Endothelial cell of umbilical vein (primary cell): Measurements from ENCODE around the gene LRP1B. TPM values are rescaled to one million over a fixed set of nuclear protein-coding genes. Genes with fewer than 3 reads are reported as not detected.

Source experiments
- BruUV-seq: library from RNA; stranded (reverse); fragments of 400-500 nt; replicated peaks from 2 replicates; lab custom pipeline; 2021; lab: Mats Ljungman, UMichigan
- CTCF ChIA-PET: fragments of 300-600, 350-600 bp; sonication (Branson Sonifier 250); formaldehyde crosslinking; loops from one replicate; lab custom pipeline; 2021; ENCODE audit warnings: antibody characterized with exemption, inconsistent platforms; lab: Charles Lee
- POLR2A ChIA-PET: fragments of 300-600, 350-600 bp; sonication (Branson Sonifier 250); formaldehyde crosslinking; loops from one replicate; lab custom pipeline; 2021; ENCODE audit warnings: antibody characterized with exemption, inconsistent platforms; lab: Charles Lee
- DNase-seq: peaks from one replicate; pipeline ENCODE4 v3.0.0-alpha.2; 2011; ENCODE audit warnings: low read depth, low spot score
- FAIRE-seq: peaks from 2 replicates; lab custom pipeline; 2011; peaks lifted over from hg19 to GRCh38; lab: Jason Lieb, UNC
- H2AFZ ChIP-seq: 2 replicates; pipeline ENCODE4 v1.6.0; 2012; ENCODE audit warnings: low read depth, low read length, control low read depth, inconsistent platforms
- H3K27ac ChIP-seq: 2 replicates; pipeline ENCODE4 v1.5.1; 2011; ENCODE audit warnings: low read depth, mild to moderate bottlenecking, control low read depth, low read length, moderate library complexity; ENCODE audit not compliant: insufficient read depth
- H3K27me3 ChIP-seq, 2 experiments: 2 replicates each; pipeline versions ENCODE4 v1.6.0 to v1.6.1; 2011; ENCODE audit warnings: low read length in 2 of 2, mixed read lengths in 1 of 2; ENCODE audit not compliant: control insufficient read depth in 2 of 2, insufficient read depth in 2 of 2
- H3K36me3 ChIP-seq, 2 experiments: 2 replicates in 1 of 2; 3 replicates in 1 of 2; pipeline ENCODE4 v1.5.1; 2011; ENCODE audit warnings: low read length in 2 of 2, mild to moderate bottlenecking in 1 of 2, moderate library complexity in 1 of 2; ENCODE audit not compliant: control insufficient read depth in 2 of 2, insufficient read depth in 2 of 2; ENCODE audit errors: extremely low read depth in 1 of 2
- H3K4me1 ChIP-seq: 3 replicates; pipeline ENCODE4 v1.5.1; 2011; ENCODE audit warnings: mild to moderate bottlenecking, low read length; ENCODE audit not compliant: control insufficient read depth, insufficient read depth; ENCODE audit errors: extremely low read depth
- H3K4me2 ChIP-seq: 2 replicates; pipeline ENCODE4 v1.6.1; 2011; ENCODE audit warnings: low read length, control low read depth, mixed read lengths; ENCODE audit not compliant: insufficient read depth
- H3K4me3 ChIP-seq, 3 experiments: fragments of 200-600 bp in 1 of 3; sonication (generic), shearing (Covaris generic) in 1 of 3; replicated peaks in 1 of 3; 2 replicates each; pipeline ENCODE4 v1.5.1; 2011 to 2016; ENCODE audit warnings: control low read depth in 3 of 3, low read length in 3 of 3, mild to moderate bottlenecking in 2 of 3, inconsistent platforms in 1 of 3, low read depth in 1 of 3, moderate library complexity in 1 of 3; ENCODE audit not compliant: insufficient read depth in 1 of 3
- H3K79me2 ChIP-seq: 2 replicates; pipeline ENCODE4 v1.6.0; 2012; ENCODE audit warnings: low read length, inconsistent platforms; ENCODE audit not compliant: control insufficient read depth, insufficient read depth
- H3K9ac ChIP-seq: replicated peaks from 2 replicates; pipeline ENCODE3; 2011; ENCODE audit warnings: low read length, control low read depth; ENCODE audit not compliant: insufficient read depth; ENCODE audit errors: extremely low read depth
- H3K9me1 ChIP-seq: replicated peaks from 3 replicates; pipeline ENCODE4 v1.6.0; 2011; ENCODE audit warnings: mild to moderate bottlenecking, low read length; ENCODE audit not compliant: control insufficient read depth, insufficient read depth; ENCODE audit errors: extremely low read depth
- H3K9me3 ChIP-seq: replicated peaks from 2 replicates; pipeline ENCODE4 v1.5.1; 2012; ENCODE audit warnings: low read length, inconsistent platforms; ENCODE audit not compliant: control insufficient read depth, insufficient read depth
- H4K20me1 ChIP-seq: replicated peaks from 2 replicates; pipeline ENCODE3; 2011; ENCODE audit warnings: mild to moderate bottlenecking, low read length; ENCODE audit not compliant: control insufficient read depth, insufficient read depth; ENCODE audit errors: extremely low read depth
- EZH2 ChIP-seq: IDR thresholded peaks from 2 replicates; pipeline ENCODE4 v1.6.1; 2012; ENCODE audit warnings: borderline replicate concordance, low read depth, mild to moderate bottlenecking, moderate library complexity, low read length, inconsistent platforms; ENCODE audit not compliant: severe bottlenecking
- FOS ChIP-seq: IDR thresholded peaks from 2 replicates; pipeline ENCODE4 v1.6.1; 2011; ENCODE audit warnings: mild to moderate bottlenecking, low read length, moderate library complexity, borderline replicate concordance; ENCODE audit not compliant: insufficient read depth
- GATA2 ChIP-seq: IDR thresholded peaks from 2 replicates; pipeline ENCODE4 v1.7.0; 2011; ENCODE audit warnings: low read depth, mild to moderate bottlenecking, moderate library complexity, mixed read lengths, low read length; ENCODE audit not compliant: insufficient read length, insufficient read depth
- JUN ChIP-seq: IDR thresholded peaks from 2 replicates; pipeline ENCODE4 v1.6.1; 2011; ENCODE audit warnings: borderline replicate concordance, low read depth; ENCODE audit not compliant: insufficient read length, insufficient read depth
- MYC ChIP-seq: IDR thresholded peaks from one replicate; pipeline ENCODE4 v1.6.1; 2011; ENCODE audit warnings: mild to moderate bottlenecking, low read depth, low read length
- POLR2A ChIP-seq: IDR thresholded peaks from 2 replicates; pipeline ENCODE4 v1.6.1; 2012; ENCODE audit warnings: low read depth, mild to moderate bottlenecking, control low read depth, low read length
- POLR2AphosphoS5 ChIP-seq: IDR thresholded peaks from 2 replicates; pipeline ENCODE4 v1.6.1; 2012; ENCODE audit warnings: low read depth, mild to moderate bottlenecking, control low read depth, low read length, moderate library complexity; ENCODE audit not compliant: insufficient read depth
- dilution Hi-C: fragments of 300-500 bp; cut with MboI; formaldehyde crosslinking; loops from one replicate; pipeline ENCODE4 v1.15.0; 2019; ENCODE audit warnings: low sequenced_read_pairs; ENCODE audit not compliant: extremely low pct_ligation_motif_present
- intact Hi-C: fragments of 100-400 bp; cut with micrococcal nuclease; formaldehyde crosslinking; loops from one replicate; pipeline ENCODE4 v1.10.0; 2022
- polyA plus RNA-seq, 4 experiments: library from polyadenylated mRNA; depleted of rRNA in 3 of 4; stranded (reverse) in 3 of 4; unstranded in 1 of 4; fragments of >200 nt; gene quantifications; 2 replicates each; pipeline versions ENCODE4 v1.2.1 to v1.2.3, GENCODE V29; 2011 to 2012; ENCODE audit warnings: missing spikeins in 1 of 4
- total RNA-seq: library from RNA; stranded (reverse); gene quantifications from 2 replicates; pipeline ENCODE4 v1.2.3, GENCODE V29; 2021
- TF ChIP-seq, protein P1 (sequence below), 2 donors: IDR thresholded peaks; 1 replicate in 1 of 2; 2 replicates in 1 of 2; pipeline ENCODE4 v1.5.1; 2011; ENCODE audit warnings: low read length in 2 of 2, mild to moderate bottlenecking in 2 of 2, moderate library complexity in 2 of 2, control low read depth in 1 of 2, inconsistent platforms in 1 of 2, low read depth in 1 of 2; ENCODE audit not compliant: insufficient read depth in 1 of 2; ENCODE audit errors: extremely low read depth in 1 of 2
- TF ChIP-seq, protein P2 (sequence below): IDR thresholded peaks from 2 replicates; pipeline ENCODE4 v1.6.1; 2011; ENCODE audit not compliant: insufficient read depth, insufficient read length

The LRP1B gene
- total and polyA plus RNA-seq, 2 donors (not counting 3 experiments of a cell fraction or from before 2014, with no cell fraction given): 0.03 to 0.07 TPM

DNA sequence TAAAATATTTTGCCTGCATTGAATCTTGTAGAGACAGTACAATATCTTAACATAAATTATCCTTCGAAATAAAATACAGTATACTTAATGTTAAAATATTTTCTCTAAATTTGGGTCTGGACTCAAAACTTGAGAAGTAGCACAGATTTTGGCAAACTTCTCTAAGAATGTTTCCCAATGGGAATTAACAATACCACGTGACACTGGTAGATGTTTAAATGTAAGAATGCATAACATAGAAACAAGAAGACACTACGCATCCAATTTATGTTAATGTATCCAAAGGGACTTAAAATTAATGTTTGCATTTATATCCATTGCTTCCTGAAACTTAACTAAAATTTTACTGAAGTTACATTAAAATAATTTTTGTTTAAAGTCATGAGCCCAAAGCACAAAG, 1460.9 kb downstream of the LRP1B start:
- TF ChIP-seq GATA2 (no peak), FOS (no peak), EZH2 (no peak), JUN (no peak), POLR2A (no peak), POLR2AphosphoS5 (no peak), MYC (no peak)
- TF ChIP-seq, protein P1, sequence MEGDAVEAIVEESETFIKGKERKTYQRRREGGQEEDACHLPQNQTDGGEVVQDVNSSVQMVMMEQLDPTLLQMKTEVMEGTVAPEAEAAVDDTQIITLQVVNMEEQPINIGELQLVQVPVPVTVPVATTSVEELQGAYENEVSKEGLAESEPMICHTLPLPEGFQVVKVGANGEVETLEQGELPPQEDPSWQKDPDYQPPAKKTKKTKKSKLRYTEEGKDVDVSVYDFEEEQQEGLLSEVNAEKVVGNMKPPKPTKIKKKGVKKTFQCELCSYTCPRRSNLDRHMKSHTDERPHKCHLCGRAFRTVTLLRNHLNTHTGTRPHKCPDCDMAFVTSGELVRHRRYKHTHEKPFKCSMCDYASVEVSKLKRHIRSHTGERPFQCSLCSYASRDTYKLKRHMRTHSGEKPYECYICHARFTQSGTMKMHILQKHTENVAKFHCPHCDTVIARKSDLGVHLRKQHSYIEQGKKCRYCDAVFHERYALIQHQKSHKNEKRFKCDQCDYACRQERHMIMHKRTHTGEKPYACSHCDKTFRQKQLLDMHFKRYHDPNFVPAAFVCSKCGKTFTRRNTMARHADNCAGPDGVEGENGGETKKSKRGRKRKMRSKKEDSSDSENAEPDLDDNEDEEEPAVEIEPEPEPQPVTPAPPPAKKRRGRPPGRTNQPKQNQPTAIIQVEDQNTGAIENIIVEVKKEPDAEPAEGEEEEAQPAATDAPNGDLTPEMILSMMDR (IDR thresholded peaks at IDR 0.05; ENCODE audit: extremely low read depth in 1 of 2, insufficient read depth in 1 of 2, low read depth in 1 of 2, low read length in 2 of 2): no peak
- TF ChIP-seq, protein P2, sequence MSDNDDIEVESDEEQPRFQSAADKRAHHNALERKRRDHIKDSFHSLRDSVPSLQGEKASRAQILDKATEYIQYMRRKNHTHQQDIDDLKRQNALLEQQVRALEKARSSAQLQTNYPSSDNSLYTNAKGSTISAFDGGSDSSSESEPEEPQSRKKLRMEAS: no peak
- ChIA-PET CTCF (no interaction called here), POLR2A (no interaction called here)
- Histone ChIP-seq H3K9ac (no peak overlapping the region), H3K36me3 (no peaks in the 10 kb centered on the region), H3K27ac (no peak overlapping the region), H3K27me3 (no peaks in the 10 kb centered on the region), H3K4me1 (no peaks in the 10 kb centered on the region), H3K79me2 (no peaks in the 10 kb centered on the region), H3K4me3 (no peak overlapping the region), H2AFZ (no peak overlapping the region), H4K20me1 (no peaks in the 10 kb centered on the region), H3K4me2 (no peak overlapping the region), H3K9me1 (no peaks in the 10 kb centered on the region), H3K9me3 (no peaks in the 10 kb centered on the region)
- intact Hi-C loops: no loop called here
- dilution Hi-C loops: no loop called here
- FAIRE-seq (no peak), DNase-seq (no peak)
- no TSS peak for BruUV-seq
